ENCODE data around the gene NEU2. TPM values are rescaled to one million over a fixed set of nuclear protein-coding genes. Genes with fewer than 3 reads are reported as not detected.

The NEU2 gene
- not detected for total RNA-seq

- Mint-ChIP-seq H3K4me1 (peaks cover 3% of the 10 kb centered on the region), H3K27ac (no peak within 1 kb of the TSS), H3K36me3 (no peaks in the 10 kb centered on the region), H3K9me3 (no peaks in the 10 kb centered on the region), H3K4me3 (no peak within 1 kb of the TSS), H3K27me3 (peaks cover 5% of the 10 kb centered on the region)
- DNase-seq: no peak
- ATAC-seq (ENCODE audit: low read depth): no peak
- POLR2A ChIA-PET: no interaction called here
Measured at GRCh38 chr2:233032551-233033320, at the start of gene NEU2. Gene NEU2, plus strand, starts transcription at chr2:233032672. Its CDS starts 0 bp downstream, at chr2:233032672.

DNA sequence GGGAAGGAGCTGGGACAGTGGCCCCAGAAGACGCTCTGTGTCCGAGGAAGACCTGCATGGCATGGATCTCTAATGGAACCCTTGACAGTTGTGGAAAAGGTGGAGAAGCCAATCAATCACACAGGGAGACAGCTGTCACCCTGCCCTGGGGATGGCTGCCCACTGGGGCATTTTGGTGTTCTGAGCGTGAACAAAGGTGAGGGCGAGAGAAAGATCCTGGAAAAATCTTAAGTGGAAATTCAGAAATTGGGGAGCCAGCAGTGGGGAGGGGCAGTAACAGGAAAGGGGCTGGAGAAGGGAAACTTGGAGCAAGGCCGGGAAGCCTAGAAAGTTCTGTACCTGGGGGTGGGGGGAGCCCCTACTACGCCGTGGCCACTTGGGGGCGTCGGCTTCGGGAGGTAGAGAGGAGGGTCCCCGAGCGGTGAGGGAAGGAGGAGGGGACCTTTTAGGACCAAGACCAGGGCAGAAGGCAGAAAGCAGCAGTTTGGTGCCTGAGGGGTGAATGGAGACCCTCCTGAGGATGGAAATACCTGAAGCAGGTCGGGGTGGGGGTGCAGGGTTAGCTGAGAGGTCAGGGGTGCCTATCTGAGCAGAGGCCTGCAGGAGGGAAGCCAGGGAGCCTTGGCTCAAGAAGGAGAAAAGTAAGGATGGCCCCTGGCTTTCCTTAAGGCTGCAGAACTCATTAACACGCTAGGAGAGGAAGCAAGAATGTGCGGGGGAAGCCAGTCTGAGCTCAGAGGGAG, 49.4 kb upstream of the NEU2 start:
- Mint-ChIP-seq H3K27me3 (peaks cover 11% of the 10 kb centered on the region), H3K4me1 (no peaks in the 10 kb centered on the region), H3K27ac (no peak overlapping the region), H3K36me3 (no peaks in the 10 kb centered on the region), H3K9me3 (no peaks in the 10 kb centered on the region), H3K4me3 (no peak overlapping the region)
- DNase-seq (no peak), ATAC-seq (ENCODE audit: low read depth) (no peak)
- POLR2A ChIA-PET: no interaction called here

DNA sequence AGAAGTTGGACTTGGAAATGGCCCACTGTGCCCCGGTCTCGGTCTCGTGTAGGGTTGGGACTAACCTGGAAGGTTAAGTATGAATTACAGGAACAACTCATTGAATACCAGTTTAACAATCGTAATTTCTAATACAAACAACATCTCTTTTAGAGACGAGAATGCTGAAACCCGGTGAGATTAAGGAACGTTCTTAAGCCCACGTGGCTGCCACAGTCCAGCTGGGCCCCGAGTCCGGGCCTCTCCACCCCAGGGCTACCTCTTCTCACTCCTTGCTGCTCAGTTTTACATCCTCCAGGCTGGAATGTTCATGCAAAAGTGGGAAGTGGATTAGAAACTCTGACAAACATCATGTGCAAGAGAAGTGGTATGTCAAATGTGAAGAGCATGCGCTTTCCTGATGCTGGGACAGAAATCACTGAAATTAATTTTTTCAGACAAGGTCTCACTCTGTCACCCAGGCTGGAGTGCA, 48.8 kb upstream of the NEU2 start:
- no peak for DNase-seq
- H3K27ac Mint-ChIP-seq: no peak overlapping the region
- peaks cover 16% of the 10 kb centered on the region for H3K27me3 Mint-ChIP-seq
- no peaks in the 10 kb centered on the region for H3K4me1 Mint-ChIP-seq
- H3K4me3 Mint-ChIP-seq: no peak overlapping the region
- H3K9me3 Mint-ChIP-seq: no peaks in the 10 kb centered on the region
- POLR2A ChIA-PET: interaction anchor here (0.8 kb wide), 1 partner anchor 25 kb away, joined by 3 read pairs; no protein-coding TSS in a partner anchor
- no peak for ATAC-seq (ENCODE audit: low read depth)
- no peaks in the 10 kb centered on the region for H3K36me3 Mint-ChIP-seq

DNA sequence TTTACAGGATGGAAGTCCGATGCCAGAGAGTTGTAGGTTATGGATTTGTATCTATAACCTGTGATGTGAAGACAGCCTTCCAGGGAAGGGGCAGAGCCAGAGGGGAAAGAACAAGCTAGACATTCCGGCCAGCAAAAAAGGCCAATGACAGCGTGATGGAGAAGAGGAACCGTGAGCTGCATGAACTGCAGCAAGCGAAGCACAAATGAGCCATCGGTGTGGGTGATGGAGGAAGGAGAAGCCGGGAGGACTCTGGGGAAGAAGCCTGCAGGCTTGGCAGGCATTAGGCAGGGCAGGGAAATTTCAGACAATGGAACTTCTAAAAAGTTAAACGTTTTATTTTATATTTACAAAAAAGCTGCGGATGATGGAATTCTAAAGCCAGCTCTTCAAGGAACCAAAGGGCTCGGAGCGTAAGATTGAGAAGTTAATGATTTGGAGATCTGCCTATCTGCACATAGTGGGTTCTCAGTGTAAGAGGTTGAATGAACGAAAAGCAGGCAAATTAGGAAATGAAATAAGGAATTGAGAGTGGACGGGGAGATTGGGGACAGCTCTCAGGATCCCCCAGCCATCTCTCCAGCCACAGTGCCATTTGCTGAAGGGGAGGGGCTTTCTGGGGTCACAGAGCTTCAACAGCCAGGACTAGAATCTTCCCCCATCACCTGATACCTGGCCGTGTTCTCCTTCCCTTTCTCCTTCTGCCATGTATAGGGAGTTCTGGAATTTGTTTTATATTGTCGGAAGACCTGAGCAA, 47.8 kb upstream of the NEU2 start:
- POLR2A ChIA-PET: interaction anchor here (0.8 kb wide), 1 partner anchor 24 kb away, joined by 3 read pairs; no protein-coding TSS in a partner anchor
- H3K27ac Mint-ChIP-seq: no peak overlapping the region
- no peaks in the 10 kb centered on the region for H3K4me1 Mint-ChIP-seq
- ATAC-seq (ENCODE audit: low read depth) (no peak), DNase-seq (no peak)
- H3K36me3 Mint-ChIP-seq: no peaks in the 10 kb centered on the region
- H3K27me3 Mint-ChIP-seq: peaks cover 23% of the 10 kb centered on the region
- H3K4me3 Mint-ChIP-seq: no peak overlapping the region
- H3K9me3 Mint-ChIP-seq: no peaks in the 10 kb centered on the region

GRCh38 chr2:232986155-232986554, 46.3 kb upstream of the NEU2 start:
- Mint-ChIP-seq H3K27ac (no peak overlapping the region), H3K36me3 (no peaks in the 10 kb centered on the region), H3K27me3 (peaks cover 32% of the 10 kb centered on the region), H3K9me3 (no peaks in the 10 kb centered on the region), H3K4me3 (no peak overlapping the region), H3K4me1 (no peaks in the 10 kb centered on the region)
- POLR2A ChIA-PET: no interaction called here
- no peak for DNase-seq
- no peak for ATAC-seq (ENCODE audit: low read depth)

GRCh38 chr2:232993231-232993821, 39.1 kb upstream of the NEU2 start:
- Mint-ChIP-seq H3K4me1 (no peaks in the 10 kb centered on the region), H3K4me3 (no peak overlapping the region), H3K9me3 (no peaks in the 10 kb centered on the region), H3K36me3 (no peaks in the 10 kb centered on the region), H3K27me3 (peaks cover 31% of the 10 kb centered on the region), H3K27ac (no peak overlapping the region)
- ATAC-seq (ENCODE audit: low read depth) (no peak), DNase-seq (no peak)
- POLR2A ChIA-PET: no interaction called here

DNA sequence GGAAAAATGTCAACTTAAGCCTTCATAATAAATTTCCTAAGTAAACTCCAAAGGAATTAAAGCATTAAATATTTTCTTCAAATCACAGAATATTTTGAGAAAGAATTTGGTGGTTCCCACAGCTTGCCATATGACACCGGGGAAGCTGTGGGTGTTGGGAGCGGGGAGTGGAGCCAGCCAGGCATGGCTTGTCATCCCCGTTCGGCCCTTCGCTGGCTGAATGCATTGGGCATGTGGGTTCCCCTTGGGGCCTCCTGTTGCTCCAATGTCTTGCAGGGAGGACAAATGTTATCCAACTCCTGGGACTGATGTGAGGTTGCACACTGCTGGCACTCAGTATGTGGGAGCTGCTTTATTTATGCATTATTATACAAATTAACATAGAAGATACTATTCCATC, 38.0 kb upstream of the NEU2 start:
- DNase-seq (no peak), ATAC-seq (ENCODE audit: low read depth) (no peak)
- H3K36me3 Mint-ChIP-seq: no peaks in the 10 kb centered on the region
- no peaks in the 10 kb centered on the region for H3K4me1 Mint-ChIP-seq
- POLR2A ChIA-PET: no interaction called here
- no peaks in the 10 kb centered on the region for H3K9me3 Mint-ChIP-seq
- H3K4me3 Mint-ChIP-seq: no peak overlapping the region
- peaks cover 21% of the 10 kb centered on the region for H3K27me3 Mint-ChIP-seq
- no peak overlapping the region for H3K27ac Mint-ChIP-seq

- H3K4me3 Mint-ChIP-seq: no peak overlapping the region
- no peaks in the 10 kb centered on the region for H3K9me3 Mint-ChIP-seq
- DNase-seq (no peak), ATAC-seq (ENCODE audit: low read depth) (no peak)
- no peaks in the 10 kb centered on the region for H3K27me3 Mint-ChIP-seq
- POLR2A ChIA-PET: no interaction called here
- no peak overlapping the region for H3K27ac Mint-ChIP-seq
- H3K4me1 Mint-ChIP-seq: no peaks in the 10 kb centered on the region
- no peaks in the 10 kb centered on the region for H3K36me3 Mint-ChIP-seq
Measured at GRCh38 chr2:232997749-232998665, 34.5 kb upstream of the NEU2 start.

GRCh38 chr2:232998666-232998985, 33.8 kb upstream of the NEU2 start:
- Mint-ChIP-seq H3K36me3 (no peaks in the 10 kb centered on the region), H3K9me3 (no peaks in the 10 kb centered on the region), H3K27ac (no peak overlapping the region), H3K4me3 (no peak overlapping the region), H3K27me3 (no peaks in the 10 kb centered on the region), H3K4me1 (no peaks in the 10 kb centered on the region)
- ATAC-seq (ENCODE audit: low read depth) (no peak), DNase-seq (no peak)
- POLR2A ChIA-PET: no interaction called here

DNA sequence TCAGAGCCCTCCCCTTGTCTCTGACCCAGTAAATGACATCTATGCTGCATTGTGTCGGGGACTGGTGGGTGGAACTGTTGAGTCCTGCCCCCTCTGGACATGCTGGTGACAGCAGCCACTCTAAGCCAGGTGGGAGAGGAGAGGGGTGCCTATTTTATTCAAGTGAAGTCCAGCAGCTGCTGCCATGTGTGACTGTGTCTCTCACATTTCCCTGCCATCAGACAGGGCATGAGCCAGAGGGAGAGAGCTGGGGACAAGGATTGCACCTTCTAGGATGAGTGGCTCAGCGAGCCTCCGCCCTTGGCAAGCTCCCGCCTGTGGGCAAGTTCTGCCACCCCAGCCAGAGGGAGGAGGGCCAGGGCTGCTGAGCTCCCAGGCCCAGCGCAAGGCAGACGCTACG, 33.1 kb upstream of the NEU2 start:
- POLR2A ChIA-PET: no interaction called here
- H3K4me3 Mint-ChIP-seq: no peak overlapping the region
- DNase-seq (no peak), ATAC-seq (ENCODE audit: low read depth) (no peak)
- H3K27ac Mint-ChIP-seq: no peak overlapping the region
- no peaks in the 10 kb centered on the region for H3K4me1 Mint-ChIP-seq
- no peaks in the 10 kb centered on the region for H3K36me3 Mint-ChIP-seq
- H3K9me3 Mint-ChIP-seq: no peaks in the 10 kb centered on the region
- no peaks in the 10 kb centered on the region for H3K27me3 Mint-ChIP-seq

- H3K4me1 Mint-ChIP-seq: no peaks in the 10 kb centered on the region
- no peak overlapping the region for H3K27ac Mint-ChIP-seq
- H3K36me3 Mint-ChIP-seq: no peaks in the 10 kb centered on the region
- DNase-seq (no peak), ATAC-seq (ENCODE audit: low read depth) (no peak)
- peaks cover 3% of the 10 kb centered on the region for H3K27me3 Mint-ChIP-seq
- H3K4me3 Mint-ChIP-seq: no peak overlapping the region
- POLR2A ChIA-PET: no interaction called here
- no peaks in the 10 kb centered on the region for H3K9me3 Mint-ChIP-seq
Measured at GRCh38 chr2:233000886-233001750, 31.4 kb upstream of the NEU2 start.
